Neutrophil (primary cell): ENCODE measurements around the gene HIBCH.
"Not testable (repeated sequence)": the region's sequence is repeated elsewhere in the genome, so short reads cannot be mapped to it uniquely, and the experiment has no call there.

ENCODE experiments used
- H3K27ac ChIP-seq: fragments of 200-600 bp; sonication (generic); 2 replicates; pipeline ENCODE4 v1.5.1; 2016; ENCODE audit warnings: mild to moderate bottlenecking, moderate library complexity
- H3K27me3 ChIP-seq: fragments of 200-600 bp; sonication (generic); 2 replicates; pipeline ENCODE4 v1.6.0; 2016; ENCODE audit warnings: mild to moderate bottlenecking
- H3K36me3 ChIP-seq: fragments of 200-600 bp; sonication (generic); 2 replicates; pipeline ENCODE4 v1.5.1; 2017
- H3K4me1 ChIP-seq, 2 experiments: fragments of 200-600 bp in 1 of 2; sonication (generic) in 1 of 2; 1 replicate in 1 of 2; 2 replicates in 1 of 2; pipeline versions ENCODE4 v1.5.1 to v1.6.1; 2013 to 2016; ENCODE audit warnings: low read depth in 1 of 2, low read length in 1 of 2, mild to moderate bottlenecking in 1 of 2, moderate library complexity in 1 of 2; ENCODE audit not compliant: control insufficient read depth in 1 of 2, insufficient read depth in 1 of 2
- H3K4me3 ChIP-seq, 2 experiments: fragments of 200-600 bp in 1 of 2; sonication (generic) in 1 of 2; 1 replicate in 1 of 2; 2 replicates in 1 of 2; pipeline ENCODE4 v1.5.1; 2013 to 2016; ENCODE audit warnings: low read depth in 1 of 2, low read length in 1 of 2, mild to moderate bottlenecking in 1 of 2, moderate library complexity in 1 of 2
- H3K9me3 ChIP-seq: fragments of 200-600 bp; sonication (generic); 2 replicates; pipeline ENCODE4 v1.5.1; 2016
- TF ChIP-seq, protein P1 (sequence below): fragments of 200-600 bp; sonication (generic); IDR thresholded peaks from 2 replicates; pipeline ENCODE4 v1.5.1; 2016; ENCODE audit warnings: antibody characterized with exemption

The HIBCH gene

DNA sequence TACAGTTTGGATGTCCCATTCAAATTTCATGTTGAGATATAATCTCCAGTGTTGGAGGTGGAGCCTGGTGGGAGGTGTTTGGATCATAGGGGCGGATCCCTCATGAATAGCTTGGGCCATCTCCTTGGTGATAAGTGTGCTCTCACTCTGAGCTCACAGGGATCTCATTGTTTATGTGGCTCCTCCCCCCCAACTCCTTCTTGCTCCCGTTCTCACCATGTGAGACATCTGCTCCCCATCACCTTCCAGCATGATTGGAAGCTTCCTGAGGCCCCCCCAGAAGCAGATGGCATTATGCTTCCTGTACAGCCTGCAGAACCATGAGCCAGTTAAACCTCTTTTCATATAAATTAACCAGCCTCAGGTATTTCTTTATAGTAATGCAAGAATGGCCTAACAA, 20.7 kb upstream of the HIBCH start:
- TF ChIP-seq, protein P1, sequence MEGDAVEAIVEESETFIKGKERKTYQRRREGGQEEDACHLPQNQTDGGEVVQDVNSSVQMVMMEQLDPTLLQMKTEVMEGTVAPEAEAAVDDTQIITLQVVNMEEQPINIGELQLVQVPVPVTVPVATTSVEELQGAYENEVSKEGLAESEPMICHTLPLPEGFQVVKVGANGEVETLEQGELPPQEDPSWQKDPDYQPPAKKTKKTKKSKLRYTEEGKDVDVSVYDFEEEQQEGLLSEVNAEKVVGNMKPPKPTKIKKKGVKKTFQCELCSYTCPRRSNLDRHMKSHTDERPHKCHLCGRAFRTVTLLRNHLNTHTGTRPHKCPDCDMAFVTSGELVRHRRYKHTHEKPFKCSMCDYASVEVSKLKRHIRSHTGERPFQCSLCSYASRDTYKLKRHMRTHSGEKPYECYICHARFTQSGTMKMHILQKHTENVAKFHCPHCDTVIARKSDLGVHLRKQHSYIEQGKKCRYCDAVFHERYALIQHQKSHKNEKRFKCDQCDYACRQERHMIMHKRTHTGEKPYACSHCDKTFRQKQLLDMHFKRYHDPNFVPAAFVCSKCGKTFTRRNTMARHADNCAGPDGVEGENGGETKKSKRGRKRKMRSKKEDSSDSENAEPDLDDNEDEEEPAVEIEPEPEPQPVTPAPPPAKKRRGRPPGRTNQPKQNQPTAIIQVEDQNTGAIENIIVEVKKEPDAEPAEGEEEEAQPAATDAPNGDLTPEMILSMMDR = no peak
- Histone ChIP-seq H3K9me3 (no peaks in the 10 kb centered on the region), H3K27ac (no peak overlapping the region), H3K4me1 (peaks cover 24% of the 10 kb centered on the region in 2 experiments), H3K36me3 (no peaks in the 10 kb centered on the region), H3K4me3 (no peak overlapping the region), H3K27me3 (no peaks in the 10 kb centered on the region)

DNA sequence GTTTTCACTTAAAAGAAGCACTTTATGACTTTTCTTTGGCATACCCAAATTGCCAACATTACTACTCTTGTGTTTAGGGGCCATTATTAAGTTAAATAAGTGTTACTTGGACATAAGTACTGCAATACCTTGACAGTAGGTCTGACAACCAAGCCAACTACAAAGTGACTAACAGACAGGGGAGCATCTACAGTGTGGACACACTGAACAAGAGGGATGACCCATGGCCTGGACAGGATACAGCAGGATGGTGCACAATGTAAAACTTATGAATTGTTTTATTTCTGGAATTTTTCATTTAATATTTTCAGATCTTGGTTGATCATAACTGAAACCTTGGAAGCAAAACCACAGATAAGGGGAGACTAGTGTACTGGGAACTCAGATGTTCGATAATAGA, 19.8 kb upstream of the HIBCH start:
- Histone ChIP-seq H3K9me3 (no peaks in the 10 kb centered on the region), H3K4me3 (no peak overlapping the region), H3K27me3 (no peaks in the 10 kb centered on the region), H3K4me1 (peaks cover 14 to 15% of the 10 kb centered on the region in 2 experiments), H3K36me3 (no peaks in the 10 kb centered on the region), H3K27ac (no peak overlapping the region)
- TF ChIP-seq, protein P1 = no peak

DNA sequence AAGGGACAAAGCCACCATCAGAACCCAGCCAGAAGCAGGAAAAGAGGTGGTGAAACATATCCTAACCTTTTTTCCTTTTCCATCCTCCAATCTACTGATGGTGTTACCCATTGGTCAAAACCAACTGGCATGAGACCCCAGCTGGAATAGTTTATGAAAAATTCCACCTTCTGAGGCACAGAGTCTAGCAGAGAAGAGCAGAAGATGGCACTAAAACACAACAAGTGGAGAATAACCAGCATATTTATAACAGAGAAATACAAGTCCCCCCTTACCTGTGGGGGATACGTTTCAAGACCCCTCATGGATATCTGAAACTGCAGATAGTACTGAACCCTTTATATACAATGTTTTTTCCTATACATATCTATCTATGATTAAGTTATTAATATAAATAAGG, 18.8 kb upstream of the HIBCH start:
- Histone ChIP-seq H3K9me3 (no peaks in the 10 kb centered on the region), H3K27ac (no peak overlapping the region), H3K27me3 (no peaks in the 10 kb centered on the region), H3K36me3 (no peaks in the 10 kb centered on the region), H3K4me3 (no peak overlapping the region), H3K4me1 (peaks cover 12 to 13% of the 10 kb centered on the region in 2 experiments)
- TF ChIP-seq, protein P1 = no peak

DNA sequence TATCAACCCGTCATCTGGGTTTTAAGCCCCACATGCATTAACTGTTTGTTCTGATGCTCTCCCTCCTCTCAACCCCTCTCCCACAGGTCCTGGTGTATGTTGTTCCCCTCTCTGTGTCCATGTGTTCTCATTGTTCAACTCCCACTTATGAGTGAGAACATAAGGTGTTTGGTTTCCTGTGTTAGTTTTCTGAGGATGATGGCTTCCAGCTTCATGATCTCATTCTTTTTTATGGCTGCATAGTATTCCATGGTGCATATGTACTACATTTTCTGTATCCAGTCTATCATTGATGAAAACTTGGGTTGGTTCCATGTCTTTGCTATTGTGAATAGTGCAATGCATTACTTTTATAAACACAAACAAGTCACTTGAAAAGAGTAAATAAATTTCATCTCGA, 16.8 kb upstream of the HIBCH start:
- TF ChIP-seq, protein P1 = no peak
- no peaks in the 10 kb centered on the region for H3K9me3 ChIP-seq
- no peaks in the 10 kb centered on the region for H3K4me1 ChIP-seq
- H3K36me3 ChIP-seq = no peaks in the 10 kb centered on the region
- H3K27me3 ChIP-seq = no peaks in the 10 kb centered on the region
- H3K4me3 ChIP-seq = no peak overlapping the region
- H3K27ac ChIP-seq = no peak overlapping the region

GRCh38 chr2:190335584-190335983, 16.0 kb upstream of the HIBCH start:
- H3K9me3 ChIP-seq, H3K4me1 ChIP-seq, H3K36me3 ChIP-seq, H3K27ac ChIP-seq, H3K27me3 ChIP-seq, H3K4me3 ChIP-seq: not testable (repeated sequence)

- no peaks in the 10 kb centered on the region for H3K9me3 ChIP-seq
- no peaks in the 10 kb centered on the region for H3K27me3 ChIP-seq
- no peaks in the 10 kb centered on the region for H3K4me1 ChIP-seq
- no peak overlapping the region for H3K4me3 ChIP-seq
- TF ChIP-seq, protein P1 = no peak
- H3K36me3 ChIP-seq = no peaks in the 10 kb centered on the region
- H3K27ac ChIP-seq = no peak overlapping the region
Observed at GRCh38 chr2:190335225-190335559, 15.6 kb upstream of the HIBCH start.
